ENCODE results near the gene THRA. TPM values are rescaled to one million over a fixed set of nuclear protein-coding genes. Genes with fewer than 3 reads are reported as not detected.
A peak's percentile ranks its signal among the peaks of the same experiment; 100 is the strongest.

Gene THRA
- total RNA-seq, 1 experiment from 2014 or later = 29.3 TPM

- no peak overlapping the region for H3K4me3 ChIP-seq (ENCODE audit: low read depth, low read length)
- peaks cover 43% of the 10 kb centered on the region for H3K4me1 Mint-ChIP-seq (ENCODE audit: low read depth, unreplicated experiment)
- no peaks in the 10 kb centered on the region for H3K9me3 Mint-ChIP-seq (ENCODE audit: unreplicated experiment)
- DNase-seq = no peak
- H3K27ac Mint-ChIP-seq (ENCODE audit: unreplicated experiment) = peak overlapping the region; percentile 56
- no peaks in the 10 kb centered on the region for H3K27me3 ChIP-seq (replicated peaks; ENCODE audit: control insufficient read depth, insufficient read depth, low read length)
- H3K4me1 ChIP-seq = peaks cover 65% of the 10 kb centered on the region
- no peaks in the 10 kb centered on the region for H3K27me3 Mint-ChIP-seq (ENCODE audit: insufficient read depth, unreplicated experiment)
- no peaks in the 10 kb centered on the region for H3K36me3 Mint-ChIP-seq (ENCODE audit: insufficient read depth, unreplicated experiment)
- BruUV-seq (replicated peaks) = no TSS peak
- peak in 1 of 2 experiments; percentile 3 for TF ChIP-seq CTCF (IDR thresholded peaks at IDR 0.05; ENCODE audit: insufficient read depth in 1 of 2, low read depth in 1 of 2, low read length in 1 of 2, severe bottlenecking in 1 of 2, unreplicated experiment in 1 of 2)
- H3K4me3 Mint-ChIP-seq (ENCODE audit: unreplicated experiment) = no peak overlapping the region
- ChIA-PET POLR2A (interaction anchor here (1.0 to 1.3 kb wide), 3 partner anchors 19 to 27 kb away, joined by 3 to 5 read pairs (median 5); partner anchors contain the start of genes MED24 and NR1D1), CTCF (interaction anchor here (0.5 to 1.8 kb wide), 7 partner anchors 9 to 40 kb away, joined by 3 to 17 read pairs (median 3); partner anchors contain the start of gene THRA)
- H3K36me3 ChIP-seq (ENCODE audit: control insufficient read depth, insufficient read depth, low read length) = peaks cover 3% of the 10 kb centered on the region
- no peaks in the 10 kb centered on the region for H3K9me3 ChIP-seq
- intact Hi-C loops (cut with micrococcal nuclease; ENCODE audit: unreplicated experiment) = loop anchor here (2.0 kb wide), 1 partner anchor 35 kb away; no protein-coding TSS in a partner anchor
These were observed 10.8 kb downstream of the THRA start for GRCh38 chr17:40073454-40074174.

- DNase-seq = no peak
- CTCF ChIA-PET = interaction anchor here (0.5 to 2.3 kb wide), 6 partner anchors 8 to 27 kb away, joined by 3 to 66 read pairs (median 10); partner anchors contain the start of genes NR1D1 and THRA
- POLR2A ChIA-PET = no interaction called here
- Histone ChIP-seq H3K27me3 (replicated peaks; ENCODE audit: control insufficient read depth, insufficient read depth, low read length) (no peaks in the 10 kb centered on the region), H3K9me3 (no peaks in the 10 kb centered on the region), H3K36me3 (ENCODE audit: control insufficient read depth, insufficient read depth, low read length) (peaks cover 3% of the 10 kb centered on the region), H3K4me3 (ENCODE audit: low read depth, low read length) (no peak overlapping the region), H3K4me1 (peaks cover 61% of the 10 kb centered on the region)
- H3K36me3 Mint-ChIP-seq (ENCODE audit: insufficient read depth, unreplicated experiment) = peaks cover 5% of the 10 kb centered on the region
- H3K4me3 Mint-ChIP-seq (ENCODE audit: unreplicated experiment) = no peak overlapping the region
- no peaks in the 10 kb centered on the region for H3K9me3 Mint-ChIP-seq (ENCODE audit: unreplicated experiment)
- H3K27me3 Mint-ChIP-seq (ENCODE audit: insufficient read depth, unreplicated experiment) = no peaks in the 10 kb centered on the region
- intact Hi-C loops (cut with micrococcal nuclease; ENCODE audit: unreplicated experiment) = loop anchor here (2.0 kb wide), 1 partner anchor 35 kb away; no protein-coding TSS in a partner anchor
- no peak for TF ChIP-seq CTCF (IDR thresholded peaks at IDR 0.05; ENCODE audit: insufficient read depth in 1 of 2, low read depth in 1 of 2, low read length in 1 of 2, severe bottlenecking in 1 of 2, unreplicated experiment in 1 of 2)
- peaks cover 40% of the 10 kb centered on the region for H3K4me1 Mint-ChIP-seq (ENCODE audit: low read depth, unreplicated experiment)
- BruUV-seq (replicated peaks) = no TSS peak
- H3K27ac Mint-ChIP-seq (ENCODE audit: unreplicated experiment) = peak overlapping the region; percentile 56
These were observed 11.4 kb downstream of the THRA start for GRCh38 chr17:40074175-40074512.

GRCh38 chr17:40074871-40075200 is 12.1 kb downstream of the THRA start:
- TF ChIP-seq CTCF (IDR thresholded peaks at IDR 0.05; ENCODE audit: insufficient read depth in 1 of 2, low read depth in 1 of 2, low read length in 1 of 2, severe bottlenecking in 1 of 2, unreplicated experiment in 1 of 2) = no peak
- H3K4me3 Mint-ChIP-seq (ENCODE audit: unreplicated experiment) = no peak overlapping the region
- Histone ChIP-seq H3K4me3 (ENCODE audit: low read depth, low read length) (no peak overlapping the region), H3K27me3 (replicated peaks; ENCODE audit: control insufficient read depth, insufficient read depth, low read length) (no peaks in the 10 kb centered on the region), H3K36me3 (ENCODE audit: control insufficient read depth, insufficient read depth, low read length) (peaks cover 3% of the 10 kb centered on the region), H3K4me1 (peaks cover 54% of the 10 kb centered on the region), H3K9me3 (no peaks in the 10 kb centered on the region)
- peaks cover 33% of the 10 kb centered on the region for H3K4me1 Mint-ChIP-seq (ENCODE audit: low read depth, unreplicated experiment)
- no peak overlapping the region for H3K27ac Mint-ChIP-seq (ENCODE audit: unreplicated experiment)
- peaks cover 5% of the 10 kb centered on the region for H3K36me3 Mint-ChIP-seq (ENCODE audit: insufficient read depth, unreplicated experiment)
- ChIA-PET CTCF (interaction anchor here (0.6 to 2.4 kb wide), 17 partner anchors 10 to 278 kb away, joined by 3 to 66 read pairs (median 7); partner anchors contain the start of genes CSF3, MED24, NR1D1 and THRA), POLR2A (interaction anchor here (1.3 kb wide), 2 partner anchors 21 to 26 kb away, joined by 4 to 9 read pairs; partner anchors contain the start of genes MED24 and NR1D1)
- DNase-seq = no peak
- no peaks in the 10 kb centered on the region for H3K27me3 Mint-ChIP-seq (ENCODE audit: insufficient read depth, unreplicated experiment)
- no TSS peak for BruUV-seq (replicated peaks)
- H3K9me3 Mint-ChIP-seq (ENCODE audit: unreplicated experiment) = no peaks in the 10 kb centered on the region
- intact Hi-C loops (cut with micrococcal nuclease; ENCODE audit: unreplicated experiment) = loop anchor here (1.0 to 5.0 kb wide), 4 partner anchors 12 to 63 kb away; no protein-coding TSS in a partner anchor

All from Caco-2 (cell line).